Suprapubic skin (tissue), 4 donors: ENCODE data around the gene REEP3. TPM values are rescaled to one million over a fixed set of nuclear protein-coding genes. Genes with fewer than 3 reads are reported as not detected.
"Not testable (repeated sequence)": the region's sequence is repeated elsewhere in the genome, so short reads cannot be mapped to it uniquely, and the experiment has no call there.

Source experiments
- DNase-seq, 2 donors: peaks; one replicate each; pipeline ENCODE4 v3.0.0-alpha.2; 2019; ENCODE audit warnings: low spot score in 2 of 2
- H3K27ac ChIP-seq: fragments of 200-600 bp; sonication (generic); one replicate; pipeline ENCODE4 v1.5.1; 2019
- H3K27me3 ChIP-seq: fragments of 200-600 bp; sonication (generic); one replicate; pipeline ENCODE4 v1.5.1; 2019
- H3K36me3 ChIP-seq: fragments of 200-600 bp; sonication (generic); one replicate; pipeline ENCODE4 v1.5.1; 2019
- H3K4me1 ChIP-seq: fragments of 200-600 bp; sonication (generic); one replicate; pipeline ENCODE4 v1.5.1; 2019
- H3K4me3 ChIP-seq: fragments of 200-600 bp; sonication (generic); one replicate; pipeline ENCODE4 v1.5.1; 2019; ENCODE audit warnings: mild to moderate bottlenecking
- H3K9me3 ChIP-seq: fragments of 200-600 bp; sonication (generic); one replicate; pipeline ENCODE4 v1.5.1; 2019
- EP300 ChIP-seq: sonication (generic); formaldehyde crosslinking; IDR thresholded peaks from one replicate; pipeline ENCODE4 v1.6.1; 2017; ENCODE audit warnings: antibody characterized with exemption
- POLR2A ChIP-seq, 2 donors: fragments of 450-650 bp; IDR thresholded peaks; one replicate each; pipeline ENCODE4 v1.6.1; 2017; ENCODE audit warnings: antibody characterized with exemption in 2 of 2, mild to moderate bottlenecking in 2 of 2, moderate library complexity in 2 of 2
- POLR2AphosphoS5 ChIP-seq, 3 donors: sonication (generic); formaldehyde crosslinking; IDR thresholded peaks; one replicate each; pipeline ENCODE4 v1.6.1; 2017; ENCODE audit warnings: antibody characterized with exemption in 3 of 3
- WGBS: methylation state at CpG from one replicate; pipeline ENCODE4 v1.1.5; 2018; 5-methylcytosine and 5-hydroxymethylcytosine counted together
- total RNA-seq, 4 donors: library from RNA; depleted of rRNA; stranded (reverse); fragments of >200 nt; gene quantifications; one replicate each; pipeline ENCODE4 v1.1.0, GENCODE V29; 2016
- TF ChIP-seq, protein P1 (sequence below), 2 donors: fragments of 200-600 bp in 1 of 2; fragments of 450-650 bp in 1 of 2; sonication (generic) in 1 of 2; IDR thresholded peaks; one replicate each; pipeline ENCODE4 v1.5.1; 2016 to 2019; ENCODE audit warnings: antibody characterized with exemption in 2 of 2, mild to moderate bottlenecking in 1 of 2, moderate library complexity in 1 of 2

REEP3 gene
- total RNA-seq, 4 donors from 2014 or later: 29.0 to 79.2 (median 31.1) TPM

DNA sequence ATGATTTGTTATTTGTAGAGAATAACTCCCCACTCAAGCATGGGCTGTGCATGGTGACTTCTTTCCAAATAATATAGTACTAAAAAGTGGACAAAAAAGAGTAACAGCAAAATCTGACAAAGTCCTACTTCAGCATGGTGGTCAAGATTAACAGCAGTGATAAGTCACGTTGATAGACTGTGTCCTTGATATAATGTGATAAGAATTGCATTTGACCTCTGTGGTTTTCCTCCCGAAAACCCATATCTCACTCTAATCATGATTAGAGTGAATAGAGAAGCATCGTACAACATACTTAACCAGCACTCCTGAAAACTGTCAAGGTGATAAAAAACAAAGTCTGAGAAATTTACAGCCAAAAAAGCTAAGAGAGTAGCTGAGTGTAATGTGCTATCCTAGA lies 42.4 kb downstream of the REEP3 start:
- H3K9me3 ChIP-seq: no peaks in the 10 kb centered on the region
- DNase-seq: no peak
- no peaks in the 10 kb centered on the region for H3K4me1 ChIP-seq
- no peak overlapping the region for H3K27ac ChIP-seq
- H3K4me3 ChIP-seq: no peak overlapping the region
- TF ChIP-seq EP300: no peak
- TF ChIP-seq, protein P1, sequence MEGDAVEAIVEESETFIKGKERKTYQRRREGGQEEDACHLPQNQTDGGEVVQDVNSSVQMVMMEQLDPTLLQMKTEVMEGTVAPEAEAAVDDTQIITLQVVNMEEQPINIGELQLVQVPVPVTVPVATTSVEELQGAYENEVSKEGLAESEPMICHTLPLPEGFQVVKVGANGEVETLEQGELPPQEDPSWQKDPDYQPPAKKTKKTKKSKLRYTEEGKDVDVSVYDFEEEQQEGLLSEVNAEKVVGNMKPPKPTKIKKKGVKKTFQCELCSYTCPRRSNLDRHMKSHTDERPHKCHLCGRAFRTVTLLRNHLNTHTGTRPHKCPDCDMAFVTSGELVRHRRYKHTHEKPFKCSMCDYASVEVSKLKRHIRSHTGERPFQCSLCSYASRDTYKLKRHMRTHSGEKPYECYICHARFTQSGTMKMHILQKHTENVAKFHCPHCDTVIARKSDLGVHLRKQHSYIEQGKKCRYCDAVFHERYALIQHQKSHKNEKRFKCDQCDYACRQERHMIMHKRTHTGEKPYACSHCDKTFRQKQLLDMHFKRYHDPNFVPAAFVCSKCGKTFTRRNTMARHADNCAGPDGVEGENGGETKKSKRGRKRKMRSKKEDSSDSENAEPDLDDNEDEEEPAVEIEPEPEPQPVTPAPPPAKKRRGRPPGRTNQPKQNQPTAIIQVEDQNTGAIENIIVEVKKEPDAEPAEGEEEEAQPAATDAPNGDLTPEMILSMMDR (IDR thresholded peaks at IDR 0.05): no peak
- TF ChIP-seq POLR2A (IDR thresholded peaks at IDR 0.05): no peak
- TF ChIP-seq POLR2AphosphoS5 (IDR thresholded peaks at IDR 0.05): no peak
- 82% methylated on average over 3 of the region's 3 CpGs for WGBS
- H3K36me3 ChIP-seq: no peaks in the 10 kb centered on the region
- no peaks in the 10 kb centered on the region for H3K27me3 ChIP-seq

DNA sequence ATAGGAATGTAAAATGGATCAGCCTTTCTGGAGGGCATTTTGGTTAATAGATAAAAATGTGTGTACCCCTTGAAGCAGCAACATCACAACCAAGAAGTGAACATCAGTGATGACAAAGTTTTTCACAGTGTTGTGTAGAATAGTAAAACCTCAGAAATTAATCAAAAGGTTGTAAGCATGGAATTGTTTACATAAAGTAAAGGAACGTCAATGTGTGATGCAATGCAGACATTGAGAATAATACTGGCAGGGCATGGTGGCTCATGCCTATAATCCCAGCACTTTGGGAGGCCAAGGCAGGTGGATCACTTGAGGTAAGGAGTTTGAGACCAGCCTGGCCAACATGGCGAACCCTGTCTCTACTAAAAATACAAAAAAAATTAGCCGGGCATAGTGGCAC lies 43.5 kb downstream of the REEP3 start:
- H3K4me1 ChIP-seq, H3K4me3 ChIP-seq, H3K27me3 ChIP-seq, DNase-seq, H3K27ac ChIP-seq, H3K36me3 ChIP-seq, H3K9me3 ChIP-seq: not testable (repeated sequence)
- WGBS: 84% methylated on average over 3 of the region's 3 CpGs

DNA sequence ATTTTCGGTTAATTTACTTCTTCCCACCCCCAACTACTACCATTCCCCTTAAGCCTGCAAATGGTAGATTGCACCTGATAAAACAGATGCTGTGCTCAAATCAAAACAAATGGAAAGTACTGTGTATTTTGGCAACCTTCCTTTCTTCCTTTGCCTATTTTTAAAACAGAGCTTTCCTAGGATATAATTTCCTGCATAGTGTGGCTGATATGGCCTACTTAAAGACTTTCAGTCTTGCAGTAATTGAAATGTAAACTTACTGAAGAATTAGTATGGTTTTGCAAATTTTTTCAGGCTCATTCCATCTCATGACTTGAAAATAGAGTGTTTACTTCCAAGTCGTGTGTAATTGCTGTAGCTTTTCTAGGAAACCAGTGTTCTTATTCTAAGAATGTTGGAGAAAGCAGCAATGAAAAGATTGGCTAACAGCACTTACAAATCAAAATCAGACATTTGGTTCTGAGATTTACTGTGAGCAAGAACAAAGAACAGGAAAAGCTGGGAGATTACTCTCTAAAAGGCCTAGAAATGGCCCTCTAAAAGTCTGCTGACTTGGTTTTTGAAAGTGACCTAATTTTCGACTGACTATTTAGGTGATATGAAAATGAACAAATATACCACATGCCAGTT lies 52.0 kb downstream of the REEP3 start:
- peaks cover 8% of the 10 kb centered on the region for H3K36me3 ChIP-seq
- no peak for TF ChIP-seq POLR2AphosphoS5 (IDR thresholded peaks at IDR 0.05)
- TF ChIP-seq, protein P1 (IDR thresholded peaks at IDR 0.05): no peak
- no peak for TF ChIP-seq POLR2A (IDR thresholded peaks at IDR 0.05)
- H3K27me3 ChIP-seq: no peaks in the 10 kb centered on the region
- no peak overlapping the region for H3K4me3 ChIP-seq
- H3K4me1 ChIP-seq: peaks cover 20% of the 10 kb centered on the region
- WGBS: 24% methylated on average over 3 of the region's 3 CpGs
- no peaks in the 10 kb centered on the region for H3K9me3 ChIP-seq
- H3K27ac ChIP-seq: peak overlapping the region; percentile 7
- no peak for DNase-seq

DNA sequence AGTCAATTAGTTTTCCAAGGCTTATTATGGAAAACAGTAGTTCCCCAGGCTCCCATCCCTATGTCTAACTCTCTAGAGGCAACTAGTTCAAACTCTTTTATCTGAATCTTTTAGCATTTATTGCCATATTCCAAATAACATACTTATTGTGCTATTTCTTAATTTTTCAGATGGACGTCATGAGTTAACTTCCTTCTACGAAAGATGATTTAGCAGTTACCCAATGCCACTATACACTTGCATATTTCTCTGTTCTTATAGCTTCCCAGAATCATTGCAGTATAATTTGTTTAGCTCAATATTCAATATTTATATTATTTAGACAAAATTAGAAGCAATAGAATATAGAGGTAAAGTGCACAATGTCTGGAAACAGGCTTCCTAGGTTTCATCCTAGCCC lies 52.8 kb downstream of the REEP3 start:
- H3K9me3 ChIP-seq: no peaks in the 10 kb centered on the region
- peaks cover 20% of the 10 kb centered on the region for H3K4me1 ChIP-seq
- H3K27ac ChIP-seq: peak overlapping the region; percentile 7
- WGBS: 67% methylated on average over 2 of the region's 2 CpGs
- DNase-seq: no peak
- H3K27me3 ChIP-seq: no peaks in the 10 kb centered on the region
- peaks cover 8% of the 10 kb centered on the region for H3K36me3 ChIP-seq
- H3K4me3 ChIP-seq: no peak overlapping the region
- no peak for TF ChIP-seq EP300
- no peak for TF ChIP-seq POLR2A (IDR thresholded peaks at IDR 0.05)
- TF ChIP-seq, protein P1 (IDR thresholded peaks at IDR 0.05): no peak
- TF ChIP-seq POLR2AphosphoS5 (IDR thresholded peaks at IDR 0.05): no peak

DNA sequence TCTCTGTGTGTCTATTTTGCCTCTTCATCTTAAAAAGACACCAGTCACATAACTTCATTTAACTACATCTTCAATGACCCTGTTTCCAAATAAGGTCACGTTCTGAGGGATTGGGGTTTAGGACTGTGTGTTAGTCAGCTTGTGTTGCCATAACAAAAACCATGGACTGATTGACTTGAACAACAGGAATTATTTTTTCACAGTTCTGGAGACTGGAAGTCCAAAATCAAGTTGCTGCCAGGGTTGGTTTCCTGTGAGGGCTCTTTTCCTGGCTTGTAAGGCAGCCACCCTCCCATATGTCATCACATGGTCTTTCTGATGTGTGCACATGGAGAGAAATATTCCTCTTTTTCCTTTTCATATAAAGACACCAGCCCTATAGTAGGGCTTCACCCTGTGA lies 55.3 kb downstream of the REEP3 start:
- no peak for DNase-seq
- no peak overlapping the region for H3K27ac ChIP-seq
- H3K9me3 ChIP-seq: no peaks in the 10 kb centered on the region
- H3K27me3 ChIP-seq: no peaks in the 10 kb centered on the region
- H3K4me1 ChIP-seq: peaks cover 20% of the 10 kb centered on the region
- WGBS: 79% methylated on average over 1 of the region's 1 CpG
- no peak overlapping the region for H3K4me3 ChIP-seq
- no peak for TF ChIP-seq POLR2AphosphoS5 (IDR thresholded peaks at IDR 0.05)
- TF ChIP-seq, protein P1 (IDR thresholded peaks at IDR 0.05): no peak
- no peak for TF ChIP-seq POLR2A (IDR thresholded peaks at IDR 0.05)
- TF ChIP-seq EP300: no peak
- no peaks in the 10 kb centered on the region for H3K36me3 ChIP-seq

DNA sequence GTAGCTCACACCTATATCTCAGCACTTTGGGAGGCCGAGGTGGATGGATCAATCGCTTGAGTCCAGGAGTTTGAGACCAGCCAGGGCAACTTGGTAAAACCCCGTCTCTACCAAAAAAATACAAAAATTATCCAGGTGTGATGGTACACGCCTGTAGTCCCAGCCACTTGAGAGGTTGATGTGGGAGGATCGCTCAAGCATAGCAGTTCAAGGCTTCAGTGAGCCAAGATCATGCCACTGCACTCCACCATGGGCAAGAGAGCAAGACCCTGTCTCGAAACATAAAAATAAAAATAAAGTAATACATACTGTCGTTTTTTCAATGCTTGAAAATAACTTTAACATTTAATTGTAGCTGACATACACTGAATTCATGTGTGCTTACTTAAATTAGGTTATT lies 57.3 kb downstream of the REEP3 start:
- Histone ChIP-seq H3K4me3 (no peak overlapping the region), H3K9me3 (no peaks in the 10 kb centered on the region), H3K27ac (no peak overlapping the region), H3K36me3 (no peaks in the 10 kb centered on the region), H3K4me1 (peaks cover 13% of the 10 kb centered on the region), H3K27me3 (no peaks in the 10 kb centered on the region)
- TF ChIP-seq, protein P1 (IDR thresholded peaks at IDR 0.05): no peak
- TF ChIP-seq EP300 (no peak), POLR2A (IDR thresholded peaks at IDR 0.05) (no peak), POLR2AphosphoS5 (IDR thresholded peaks at IDR 0.05) (no peak)
- no peak for DNase-seq
- WGBS: 94% methylated on average over 7 of the region's 7 CpGs
